HCT116 (cell line): ENCODE results near the gene RAB8B. TPM values are rescaled to one million over a fixed set of nuclear protein-coding genes. Genes with fewer than 3 reads are reported as not detected.

Experiments
- ATAC-seq: fragments of 200-7000 bp; cut with Tn5 transposase; 2 replicates; pipeline ENCODE4 v1.9.1; 2020; ENCODE audit warnings: mild to moderate bottlenecking, moderate library complexity
- BruUV-seq: library from RNA; stranded (reverse); fragments of 400-500 nt; replicated peaks from 2 replicates; lab custom pipeline; 2021; lab: Mats Ljungman, UMichigan
- CTCF ChIA-PET: fragments of 300-600 bp; sonication (Branson Sonifier 250); formaldehyde crosslinking; loops from one replicate; lab custom pipeline; 2021; ENCODE audit warnings: antibody characterized with exemption; lab: Charles Lee
- POLR2A ChIA-PET: fragments of 300-600, 350-600 bp; sonication (Branson Sonifier 250); formaldehyde crosslinking; loops from one replicate; lab custom pipeline; 2021; ENCODE audit warnings: antibody characterized with exemption; lab: Charles Lee
- RAD21 ChIA-PET, 2 experiments: fragments of 300-600 bp; sonication (Branson Sonifier 250); formaldehyde crosslinking; loops; one replicate each; lab custom pipeline; 2023; ENCODE audit warnings: low total read pairs in 2 of 2; ENCODE audit not compliant: uncharacterized antibody in 2 of 2, unreplicated experiment in 2 of 2, low non-redundant PET in 1 of 2; lab: Charles Lee
- DNase-seq: peaks from one replicate; pipeline ENCODE4 v3.0.0-alpha.2; 2010; ENCODE audit warnings: low read depth, low spot score
- H2AFZ ChIP-seq: fragments of 200-600 bp; shearing (Covaris generic), sonication (generic); 2 replicates; pipeline ENCODE4 v1.6.1; 2017; ENCODE audit warnings: low read depth, mixed run types, mixed read lengths, antibody characterized with exemption, low read length; ENCODE audit not compliant: poor library complexity, severe bottlenecking
- H3K27ac ChIP-seq: 2 replicates; pipeline ENCODE4 v1.5.1; 2012; ENCODE audit warnings: low read depth, low read length
- H3K27me3 ChIP-seq: fragments of 200-600 bp; sonication (generic); 2 replicates; pipeline ENCODE4 v1.6.1; 2016; ENCODE audit warnings: mixed run types, low read length, mixed read lengths; ENCODE audit not compliant: insufficient read depth
- H3K36me3 ChIP-seq, 2 experiments: fragments of 200-500 bp in 1 of 2; fragments of 200-600 bp in 1 of 2; sonication (Bioruptor generic) in 1 of 2; sonication (generic) in 1 of 2; 2 replicates each; pipeline versions ENCODE4 v1.5.1 to v1.6.1; 2014 to 2016; ENCODE audit warnings: low read length in 2 of 2, inconsistent platforms in 1 of 2, mixed read lengths in 1 of 2, mixed run types in 1 of 2; ENCODE audit not compliant: insufficient read depth in 2 of 2, control insufficient read depth in 1 of 2
- H3K4me1 ChIP-seq, 2 experiments: fragments of 200-600 bp in 1 of 2; sonication (generic) in 1 of 2; 2 replicates each; pipeline versions ENCODE4 v1.5.1 to v1.6.1; 2012 to 2017; ENCODE audit warnings: low read length in 2 of 2, inconsistent platforms in 1 of 2, mild to moderate bottlenecking in 1 of 2, mixed read lengths in 1 of 2, mixed run types in 1 of 2, moderate library complexity in 1 of 2; ENCODE audit not compliant: insufficient read depth in 2 of 2, control insufficient read depth in 1 of 2
- H3K4me2 ChIP-seq: fragments of 200-600 bp; sonication (generic); 2 replicates; pipeline ENCODE4 v1.6.1; 2017; ENCODE audit warnings: mixed run types, low read length, mixed read lengths
- H3K4me3 ChIP-seq, 2 experiments: fragments of 200-600 bp in 1 of 2; sonication (generic) in 1 of 2; replicated peaks in 1 of 2; 2 replicates each; pipeline ENCODE4 v1.5.1; 2011 to 2016; ENCODE audit warnings: low read length in 2 of 2, control low read depth in 1 of 2, low read depth in 1 of 2, mild to moderate bottlenecking in 1 of 2, mixed read lengths in 1 of 2, mixed run types in 1 of 2
- H3K79me2 ChIP-seq: fragments of 200-600 bp; sonication (generic); 2 replicates; pipeline ENCODE4 v1.6.1; 2017; ENCODE audit warnings: mild to moderate bottlenecking, mixed run types, low read length, moderate library complexity, mixed read lengths; ENCODE audit not compliant: insufficient read depth
- H3K9ac ChIP-seq: fragments of 200-600 bp; sonication (generic); 2 replicates; pipeline ENCODE4 v1.6.1; 2016; ENCODE audit warnings: low read length, mixed read lengths
- H3K9me2 ChIP-seq: fragments of 200-600 bp; sonication (generic), shearing (Covaris generic); 2 replicates; pipeline ENCODE4 v1.6.1; 2017; ENCODE audit warnings: mixed run types, mild to moderate bottlenecking, moderate library complexity; ENCODE audit not compliant: insufficient read depth
- H3K9me3 ChIP-seq, 2 experiments: fragments of 200-500 bp in 1 of 2; fragments of 200-600 bp in 1 of 2; sonication (Bioruptor generic) in 1 of 2; sonication (generic) in 1 of 2; 2 replicates each; pipeline ENCODE4 v1.6.1; 2014 to 2017; ENCODE audit warnings: low read length in 2 of 2, mixed read lengths in 2 of 2, inconsistent platforms in 1 of 2, low read depth in 1 of 2, mild to moderate bottlenecking in 1 of 2, mixed run types in 1 of 2, moderate library complexity in 1 of 2; ENCODE audit not compliant: control insufficient read depth in 1 of 2, insufficient read depth in 1 of 2
- H4K20me1 ChIP-seq: fragments of 200-600 bp; sonication (generic), shearing (Covaris generic); 2 replicates; pipeline ENCODE4 v1.6.1; 2017; ENCODE audit warnings: mixed run types, mild to moderate bottlenecking, moderate library complexity; ENCODE audit not compliant: insufficient read depth
- CBX3 ChIP-seq: IDR thresholded peaks from 2 replicates; pipeline ENCODE4 v1.6.1; 2012; ENCODE audit warnings: low read depth
- CEBPB ChIP-seq: IDR thresholded peaks from 2 replicates; pipeline ENCODE4 v1.6.1; 2012; ENCODE audit warnings: low read depth
- EGR1 ChIP-seq: IDR thresholded peaks from 2 replicates; pipeline ENCODE4 v1.6.1; 2012; ENCODE audit warnings: low read depth
- ELF1 ChIP-seq: IDR thresholded peaks from 2 replicates; pipeline ENCODE4 v1.6.1; 2012; ENCODE audit warnings: low read depth, borderline replicate concordance
- FOSL1 ChIP-seq: IDR thresholded peaks from 2 replicates; pipeline ENCODE4 v1.6.1; 2012; ENCODE audit warnings: low read depth
- JUND ChIP-seq: IDR thresholded peaks from 2 replicates; pipeline ENCODE4 v1.6.1; 2012
- POLR2A ChIP-seq: IDR thresholded peaks from 2 replicates; pipeline ENCODE4 v1.7.0; 2011; ENCODE audit warnings: borderline replicate concordance; ENCODE audit not compliant: insufficient read depth, insufficient read length; ENCODE audit errors: extremely low read depth
- POLR2AphosphoS5 ChIP-seq: IDR thresholded peaks from 2 replicates; pipeline ENCODE4 v1.6.1; 2011; ENCODE audit warnings: mild to moderate bottlenecking, low read depth, low read length, moderate library complexity
- REST ChIP-seq: IDR thresholded peaks from 2 replicates; pipeline ENCODE4 v1.6.1; 2012; ENCODE audit warnings: low read depth
- SIN3A ChIP-seq: IDR thresholded peaks from 2 replicates; pipeline ENCODE4 v1.6.1; 2012; ENCODE audit warnings: low read depth
- SP1 ChIP-seq: IDR thresholded peaks from 2 replicates; pipeline ENCODE4 v1.6.1; 2012; ENCODE audit warnings: low read depth
- SRF ChIP-seq: IDR thresholded peaks from 2 replicates; pipeline ENCODE4 v1.6.1; 2012; ENCODE audit warnings: low read depth
- TCF7L2 ChIP-seq: IDR thresholded peaks from 2 replicates; pipeline ENCODE4 v1.7.0; 2011; ENCODE audit warnings: borderline replicate concordance, inconsistent platforms; ENCODE audit not compliant: insufficient read depth, insufficient read length; ENCODE audit errors: extremely low read depth
- YY1 ChIP-seq: IDR thresholded peaks from 2 replicates; pipeline ENCODE4 v1.6.1; 2011; ENCODE audit warnings: low read length, low read depth, moderate library complexity, mild to moderate bottlenecking; ENCODE audit not compliant: insufficient replicate concordance; ENCODE audit errors: extremely low read depth
- ZNF274 ChIP-seq: fragments of 200-500 bp; sonication (Bioruptor generic); IDR thresholded peaks from 2 replicates; pipeline ENCODE4 v1.6.1; 2014; ENCODE audit warnings: mild to moderate bottlenecking, low read depth, low read length, inconsistent platforms
- intact Hi-C: fragments of 100-400 bp; cut with micrococcal nuclease; formaldehyde crosslinking; loops from 2 replicates; pipeline ENCODE4 v1.10.0; 2022
- total RNA-seq: library from RNA; stranded (reverse); gene quantifications from one replicate; pipeline ENCODE4 v1.2.1, GENCODE V29; 2021; ENCODE audit not compliant: unreplicated experiment
- TF ChIP-seq, protein P1 (sequence below): IDR thresholded peaks from 2 replicates; pipeline ENCODE4 v1.6.1; 2011; ENCODE audit warnings: mild to moderate bottlenecking, low read length, moderate library complexity; ENCODE audit not compliant: insufficient replicate concordance; ENCODE audit errors: extremely low read depth

The RAB8B gene
- total RNA-seq, 1 experiment from 2014 or later, result 19.4 TPM

DNA sequence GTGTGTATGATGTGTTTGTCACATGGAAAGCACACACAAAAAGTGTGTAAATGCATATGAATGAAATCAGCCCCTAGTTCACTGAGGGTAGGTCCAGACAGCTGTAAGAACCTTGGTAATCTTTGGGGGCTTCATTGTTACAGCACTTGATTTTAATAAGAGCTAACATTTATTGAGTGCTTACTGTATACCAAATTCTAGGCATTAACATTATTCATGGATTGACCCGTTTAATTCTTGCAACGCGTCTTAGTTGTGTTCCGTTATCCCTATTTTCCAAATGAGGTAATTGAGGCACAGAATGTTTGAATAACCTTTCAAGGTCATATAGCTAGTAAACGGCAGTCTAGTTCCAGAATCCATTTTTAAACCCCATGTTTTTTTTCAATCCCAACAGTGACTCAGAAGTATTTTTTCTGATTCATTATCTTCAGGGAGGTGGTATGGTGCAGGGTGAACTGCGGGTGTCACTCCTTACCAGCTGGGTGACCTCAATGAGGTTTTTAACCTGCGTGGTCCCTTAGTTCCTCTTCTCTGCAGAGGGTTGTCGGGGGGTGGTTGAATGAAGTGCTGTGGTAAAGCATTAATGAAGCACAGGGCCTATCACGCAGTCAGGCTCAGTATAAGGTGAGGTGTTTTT lies 14.2 kb downstream of the RAB8B start:
- H3K79me2 ChIP-seq, result no peaks in the 10 kb centered on the region
- POLR2A ChIA-PET, result no interaction called here

GRCh38 chr15:63206079-63206478 lies 16.7 kb downstream of the RAB8B start:
- intact Hi-C loops, result no loop called here
- CTCF ChIA-PET, result no interaction called here
- TF ChIP-seq SP1, result no peak
- TF ChIP-seq FOSL1, result no peak
- TF ChIP-seq TCF7L2, result no peak
- TF ChIP-seq CEBPB, result no peak
- no peak for TF ChIP-seq SRF
- no peak for TF ChIP-seq SIN3A
- TF ChIP-seq REST, result no peak
- no peak for TF ChIP-seq JUND
- TF ChIP-seq, protein P1, sequence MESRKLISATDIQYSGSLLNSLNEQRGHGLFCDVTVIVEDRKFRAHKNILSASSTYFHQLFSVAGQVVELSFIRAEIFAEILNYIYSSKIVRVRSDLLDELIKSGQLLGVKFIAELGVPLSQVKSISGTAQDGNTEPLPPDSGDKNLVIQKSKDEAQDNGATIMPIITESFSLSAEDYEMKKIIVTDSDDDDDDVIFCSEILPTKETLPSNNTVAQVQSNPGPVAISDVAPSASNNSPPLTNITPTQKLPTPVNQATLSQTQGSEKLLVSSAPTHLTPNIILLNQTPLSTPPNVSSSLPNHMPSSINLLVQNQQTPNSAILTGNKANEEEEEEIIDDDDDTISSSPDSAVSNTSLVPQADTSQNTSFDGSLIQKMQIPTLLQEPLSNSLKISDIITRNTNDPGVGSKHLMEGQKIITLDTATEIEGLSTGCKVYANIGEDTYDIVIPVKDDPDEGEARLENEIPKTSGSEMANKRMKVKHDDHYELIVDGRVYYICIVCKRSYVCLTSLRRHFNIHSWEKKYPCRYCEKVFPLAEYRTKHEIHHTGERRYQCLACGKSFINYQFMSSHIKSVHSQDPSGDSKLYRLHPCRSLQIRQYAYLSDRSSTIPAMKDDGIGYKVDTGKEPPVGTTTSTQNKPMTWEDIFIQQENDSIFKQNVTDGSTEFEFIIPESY, result no peak
- no peak for TF ChIP-seq YY1
- TF ChIP-seq CBX3, result no peak
- TF ChIP-seq POLR2AphosphoS5, result no peak
- no peak for TF ChIP-seq POLR2A
- no peak for TF ChIP-seq ELF1

More for the DNA sequence above, 14.2 kb downstream of the RAB8B start:
- no peaks in the 10 kb centered on the region for H3K9me3 ChIP-seq
- no peak for ATAC-seq
- H3K27ac ChIP-seq, result no peak overlapping the region
- H3K9ac ChIP-seq, result no peak overlapping the region
- TF ChIP-seq YY1 (no peak), CBX3 (no peak), ZNF274 (no peak), SIN3A (no peak), SRF (no peak), EGR1 (no peak)
- no peak for DNase-seq
- no peaks in the 10 kb centered on the region for H3K27me3 ChIP-seq
- ChIA-PET CTCF (no interaction called here), RAD21 (no interaction called here)
- no peaks in the 10 kb centered on the region for H3K4me1 ChIP-seq
- H3K36me3 ChIP-seq, result no peaks in the 10 kb centered on the region
- H2AFZ ChIP-seq, result no peak overlapping the region
- H3K4me2 ChIP-seq, result no peak overlapping the region
- H3K4me3 ChIP-seq, result no peak overlapping the region
- BruUV-seq, result no TSS peak
- H3K9me2 ChIP-seq, result no peaks in the 10 kb centered on the region
- intact Hi-C loops, result no loop called here
- H4K20me1 ChIP-seq, result no peaks in the 10 kb centered on the region

More at GRCh38 chr15:63206079-63206478, 16.7 kb downstream of the RAB8B start:
- H4K20me1 ChIP-seq, result no peaks in the 10 kb centered on the region
- RAD21 ChIA-PET, result no interaction called here
- no peaks in the 10 kb centered on the region for H3K4me1 ChIP-seq
- no peaks in the 10 kb centered on the region for H3K9me3 ChIP-seq
- no peak overlapping the region for H3K9ac ChIP-seq
- POLR2A ChIA-PET, result no interaction called here
- DNase-seq, result no peak
- no peaks in the 10 kb centered on the region for H3K27me3 ChIP-seq
- no peaks in the 10 kb centered on the region for H3K36me3 ChIP-seq
- no TSS peak for BruUV-seq
- H3K27ac ChIP-seq, result no peak overlapping the region
- no peaks in the 10 kb centered on the region for H3K9me2 ChIP-seq
- ATAC-seq, result no peak
- H2AFZ ChIP-seq, result no peak overlapping the region
- no peaks in the 10 kb centered on the region for H3K79me2 ChIP-seq
- H3K4me3 ChIP-seq, result no peak overlapping the region
- no peak overlapping the region for H3K4me2 ChIP-seq
